CD4-positive, alpha-beta T cell treated with Interleukin-2 at 100 ng/mL for 4 hours (primary cell): Measurements from ENCODE around the gene CEP170B.
"Not testable (repeated sequence)": the region's sequence is repeated elsewhere in the genome, so short reads cannot be mapped to it uniquely, and the experiment has no call there.

Source experiments
- DNase-seq: peaks from one replicate; pipeline ENCODE4 v3.0.0-alpha.2; 2020; ENCODE audit warnings: low spot score

CEP170B gene

DNA sequence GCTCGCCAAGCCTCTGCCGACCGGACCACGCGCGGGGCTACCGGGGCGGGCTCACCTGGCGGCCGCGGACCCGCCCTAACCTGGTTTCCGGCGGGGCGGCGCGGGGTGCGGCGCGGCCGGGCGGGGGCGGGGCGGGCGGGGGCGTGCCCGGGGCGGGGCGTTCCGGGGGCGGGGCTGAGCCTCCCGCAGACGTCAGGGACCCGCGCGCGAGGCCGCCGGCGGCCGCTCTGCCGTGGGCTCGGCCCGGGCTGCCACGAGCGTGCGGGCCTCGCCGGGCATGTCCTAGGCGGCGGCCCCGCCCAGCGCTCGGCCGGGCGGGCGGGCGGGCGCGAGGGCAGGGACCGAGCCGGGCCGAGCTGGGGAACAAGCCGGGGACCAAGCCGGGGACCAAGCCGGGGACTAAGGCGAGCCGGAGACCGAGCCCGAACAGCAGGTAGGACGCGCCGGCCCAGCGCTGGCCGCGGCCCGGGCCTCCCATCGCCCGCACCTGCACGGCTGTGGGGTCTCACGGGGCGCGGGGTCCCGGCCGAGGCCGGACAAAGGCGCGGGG is at the start of gene CEP170B:
Gene CEP170B (plus strand): TSS at position 188 of the 550 bp plus-strand sequence. CDS start 3,183 bp downstream, outside the sequence.
- DNase-seq, result peak; percentile 28

GRCh38 chr14:104816616-104816884 is 48.5 kb upstream of the CEP170B start:
- no peak for DNase-seq

DNA sequence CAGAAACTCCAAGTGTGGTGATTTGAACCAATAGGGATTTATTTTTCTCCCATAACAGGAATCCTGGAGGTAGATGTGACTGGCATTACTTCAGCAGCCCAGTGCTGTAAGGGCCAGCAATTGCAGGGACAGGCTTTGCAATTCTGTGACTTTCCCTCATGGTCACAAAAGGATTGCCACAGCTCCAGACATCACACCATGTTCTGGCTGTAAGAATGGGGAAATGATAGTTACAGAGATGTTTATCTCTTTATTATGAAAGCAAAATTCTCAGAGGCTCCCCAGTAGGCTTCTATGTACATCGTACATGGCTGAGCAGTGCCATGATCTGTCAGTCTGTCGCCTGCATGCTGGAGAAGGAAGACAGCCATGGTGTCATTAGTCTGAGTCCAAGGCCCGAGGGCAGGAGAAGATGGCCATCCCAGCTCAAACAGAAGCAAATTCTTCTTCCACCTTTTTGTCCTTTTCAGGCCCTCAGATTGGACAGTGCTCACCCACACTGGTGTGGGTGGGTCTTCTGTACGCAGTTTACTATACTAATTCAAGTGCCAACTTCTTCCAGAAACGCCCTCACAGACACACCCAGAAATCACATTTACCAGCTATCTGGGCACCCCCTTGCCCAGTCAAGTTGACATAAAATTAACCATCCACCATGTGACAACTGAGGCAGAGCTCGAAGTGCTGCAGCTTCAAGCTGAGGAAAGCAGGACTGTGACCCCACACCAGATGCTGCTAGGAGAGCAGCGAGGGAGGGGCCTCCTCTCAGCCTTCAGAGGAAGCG is 46.9 kb upstream of the CEP170B start:
- no peak for DNase-seq

GRCh38 chr14:104818714-104819161 is 46.3 kb upstream of the CEP170B start:
- no peak for DNase-seq

GRCh38 chr14:104819361-104819781 is 45.7 kb upstream of the CEP170B start:
- no peak for DNase-seq

DNA sequence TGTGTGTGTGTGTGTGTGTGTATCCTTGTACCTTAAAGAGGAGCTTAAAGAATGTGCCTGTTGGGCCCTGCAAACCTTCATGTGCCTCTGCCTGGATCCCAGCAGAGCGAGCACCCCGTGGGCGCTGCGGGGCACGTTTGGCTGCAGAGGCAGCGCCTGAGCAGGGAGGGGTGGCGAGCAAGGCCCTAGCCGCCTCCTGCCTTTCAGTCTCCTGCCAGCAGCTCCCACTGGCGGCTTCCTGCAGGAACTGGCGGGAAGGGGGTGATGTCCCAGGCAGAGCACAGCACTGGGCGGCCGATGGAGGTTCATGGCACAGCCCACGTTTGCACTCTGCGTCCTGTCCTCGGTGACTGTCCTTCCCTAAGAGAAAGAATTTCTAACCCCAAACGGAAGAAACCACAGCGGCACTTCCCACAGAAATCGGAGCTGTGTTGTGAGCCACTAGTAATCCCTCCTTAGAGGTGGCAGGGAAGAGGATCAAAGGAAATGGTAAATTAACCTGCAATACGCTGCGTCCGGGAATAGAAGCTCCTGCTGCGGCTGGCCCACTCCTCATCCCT is 44.3 kb upstream of the CEP170B start:
- DNase-seq, result no peak

DNA sequence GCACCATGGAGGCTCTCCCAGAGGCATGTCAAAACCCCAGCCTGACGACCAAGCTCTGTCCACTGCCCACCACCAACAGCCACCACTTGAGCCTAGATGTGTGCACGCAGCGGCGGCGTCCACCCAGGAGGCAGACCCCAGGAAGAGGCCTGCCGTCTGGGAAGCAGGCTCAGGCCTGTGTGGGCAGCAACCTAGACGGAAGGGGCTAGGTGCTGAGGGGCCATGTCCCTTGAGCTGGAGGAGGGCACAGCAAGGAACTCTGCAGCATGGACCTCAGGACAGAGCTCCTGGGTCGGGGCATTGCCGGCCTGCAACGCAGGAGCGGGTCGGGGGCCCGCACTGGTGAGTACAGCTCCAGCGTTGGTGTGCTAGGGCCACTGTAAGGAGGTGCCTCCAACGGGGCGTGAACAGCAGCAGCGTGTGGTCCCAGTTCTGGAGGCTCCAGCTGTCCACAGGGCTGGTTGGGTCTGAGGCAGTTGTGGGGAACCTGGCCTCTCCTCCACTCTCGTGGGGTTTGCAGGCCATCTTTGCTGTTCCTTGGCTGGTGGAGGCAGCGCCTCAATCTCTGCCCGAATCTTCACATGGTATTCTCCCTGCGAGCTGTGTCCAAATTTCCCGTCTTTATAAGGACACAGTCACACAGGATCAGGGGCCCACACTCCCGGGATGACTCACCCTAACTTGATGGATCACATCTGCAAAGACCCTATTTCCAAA is 43.7 kb upstream of the CEP170B start:
- DNase-seq, result no peak

- DNase-seq, result no peak
Observed at GRCh38 chr14:104821971-104822608, 43.0 kb upstream of the CEP170B start.

GRCh38 chr14:104822821-104823615 is 42.0 kb upstream of the CEP170B start:
- no peak for DNase-seq

DNA sequence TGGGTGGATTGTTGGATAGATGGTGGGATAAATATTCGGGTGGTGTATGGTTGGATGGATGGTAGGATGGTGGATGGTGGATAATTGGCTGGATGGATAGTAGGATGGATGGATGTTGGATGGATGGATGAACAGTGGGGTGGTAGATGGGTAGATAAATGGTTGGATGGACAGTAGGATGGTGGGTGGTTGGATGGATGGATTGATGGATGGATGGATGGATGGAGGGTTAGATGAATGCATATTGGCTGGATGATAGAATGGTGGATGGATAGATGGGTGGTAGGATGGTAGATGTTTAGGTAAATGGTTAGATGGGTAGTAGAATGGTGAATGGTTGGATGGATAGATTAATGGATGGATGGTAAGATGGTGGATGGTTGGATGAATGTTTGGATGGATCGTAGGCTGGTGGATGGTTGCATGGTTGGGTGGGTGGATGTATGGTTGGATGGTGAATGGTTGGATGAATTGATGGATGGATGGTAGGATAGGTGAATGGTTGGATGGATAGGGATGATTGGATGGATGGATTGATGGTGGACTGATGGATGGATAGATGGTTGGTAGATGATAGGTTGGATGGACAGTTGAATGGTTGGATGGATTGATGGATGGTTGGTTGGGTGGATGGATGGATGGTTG is 40.6 kb upstream of the CEP170B start:
- no peak for DNase-seq

- DNase-seq, result peak; percentile 91
Observed at GRCh38 chr14:104826189-104826860, 38.7 kb upstream of the CEP170B start.

DNA sequence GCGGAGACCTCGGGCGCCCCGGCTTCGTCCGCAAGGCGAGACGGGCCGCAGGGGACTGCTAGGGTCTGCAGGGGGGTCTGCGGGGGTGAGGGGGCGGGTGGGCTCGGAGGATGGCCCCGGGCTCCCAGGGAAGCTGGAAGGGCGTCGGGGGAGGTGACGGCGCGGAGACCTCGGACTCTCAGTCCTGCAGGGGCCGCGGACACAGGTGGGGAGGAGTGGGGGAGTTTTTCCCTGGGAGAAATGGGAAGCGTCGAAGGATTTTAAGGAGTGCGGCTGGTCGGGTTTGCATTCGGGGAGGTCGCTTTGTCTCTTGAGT is 38.2 kb upstream of the CEP170B start:
- DNase-seq, result no peak

DNA sequence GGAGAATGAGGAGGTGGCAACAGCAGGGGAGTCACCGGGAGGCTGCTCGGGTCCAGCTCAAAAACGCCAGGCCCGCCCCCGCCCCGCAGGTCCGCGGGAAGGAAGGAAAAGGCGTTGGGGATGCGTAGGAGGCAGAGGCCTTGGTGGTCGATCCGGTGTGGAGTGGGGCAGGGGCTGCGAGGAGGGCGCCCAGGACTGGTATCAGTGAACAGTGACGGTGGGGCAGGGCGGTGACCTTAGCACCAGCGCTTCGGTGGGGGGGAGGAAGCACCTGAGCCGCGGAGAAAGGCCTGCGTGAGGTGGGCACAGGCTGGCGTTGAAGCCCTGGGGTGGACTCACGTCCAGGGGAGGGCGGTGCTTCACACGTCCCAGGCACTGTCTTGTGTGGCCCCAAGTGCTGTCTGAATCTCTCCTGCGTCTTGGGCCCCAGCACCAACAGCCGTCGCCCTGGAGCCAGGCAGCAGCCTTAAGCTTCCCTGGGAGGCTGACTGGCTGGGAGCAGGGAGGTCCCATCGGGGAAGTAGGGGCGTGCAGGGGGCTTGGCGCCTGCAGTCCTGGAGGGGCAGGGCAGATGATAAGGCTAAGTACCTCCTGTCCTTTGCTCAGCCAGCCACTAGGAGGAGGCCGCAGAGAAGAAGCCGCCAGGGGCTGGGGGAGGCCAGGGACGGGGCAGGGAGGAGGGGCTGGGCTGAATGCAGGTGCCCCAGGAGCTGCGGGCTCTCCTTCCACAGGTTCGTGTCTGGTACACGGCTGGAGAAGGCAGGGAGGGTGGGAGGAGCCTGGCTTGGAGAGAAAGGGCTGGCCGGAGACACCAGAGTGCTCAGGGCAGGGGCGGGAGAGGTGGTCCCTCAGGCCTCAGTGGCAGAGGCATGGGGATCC is 37.7 kb upstream of the CEP170B start:
- peak; percentile 57 for DNase-seq

GRCh38 chr14:104830781-104831180 is 34.3 kb upstream of the CEP170B start:
- DNase-seq, result no peak

DNA sequence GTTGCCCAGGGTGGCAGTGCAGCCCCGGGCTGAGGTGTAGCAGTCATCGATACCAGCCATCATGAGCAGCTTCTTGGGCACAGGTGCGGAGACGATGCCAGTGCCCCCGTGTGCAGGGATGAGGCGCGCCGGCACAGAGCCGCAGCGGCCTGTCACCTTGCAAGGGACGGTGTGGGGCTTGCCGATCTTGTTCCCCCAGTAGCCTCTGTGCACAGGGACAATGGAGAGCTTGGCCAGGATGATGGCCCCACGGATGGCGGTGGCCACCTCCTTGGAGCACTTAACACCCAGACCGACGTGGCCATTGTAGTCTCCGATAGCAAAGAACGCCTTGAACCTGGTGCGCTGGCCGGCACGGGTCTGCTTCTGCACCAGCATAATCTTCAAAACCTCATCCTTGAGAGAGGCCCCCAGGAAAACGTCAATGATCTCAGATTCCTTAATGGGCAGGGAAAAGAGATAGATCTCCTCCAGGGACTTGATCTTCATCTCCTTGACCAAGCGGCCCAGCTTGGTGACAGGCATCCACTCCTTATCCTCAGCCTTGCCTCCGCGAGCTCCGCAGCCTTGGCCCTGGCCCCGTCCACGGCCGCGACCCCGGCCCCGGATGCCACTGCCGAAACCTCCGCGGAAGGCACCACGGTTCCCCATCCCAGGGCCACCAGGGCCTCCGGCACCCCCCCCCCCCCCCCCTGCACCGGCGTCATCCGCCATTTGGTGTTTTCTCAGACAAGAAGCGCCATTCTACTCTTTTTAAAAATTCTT is 28.7 kb upstream of the CEP170B start:
- not testable (repeated sequence) for DNase-seq

DNA sequence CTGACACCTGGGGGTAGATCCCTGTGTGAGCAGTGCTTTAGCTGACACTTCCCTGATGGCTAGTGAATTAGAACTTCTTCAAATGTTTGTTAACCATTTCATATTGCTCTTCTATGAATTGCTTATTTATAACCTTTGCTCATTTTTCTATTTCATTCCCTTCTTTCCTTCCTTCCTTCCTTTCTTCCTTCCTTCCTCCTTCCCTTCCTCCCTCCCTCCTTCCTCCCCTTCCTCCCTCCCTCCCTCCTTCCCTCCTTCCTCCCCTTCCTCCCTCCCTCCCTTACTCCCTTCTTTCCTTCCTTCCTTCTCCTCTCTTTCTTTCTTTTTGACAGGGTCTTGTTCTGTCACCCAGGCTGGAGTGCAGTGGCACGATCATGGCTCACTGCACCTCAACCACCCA is 23.3 kb upstream of the CEP170B start:
- DNase-seq, result no peak

DNA sequence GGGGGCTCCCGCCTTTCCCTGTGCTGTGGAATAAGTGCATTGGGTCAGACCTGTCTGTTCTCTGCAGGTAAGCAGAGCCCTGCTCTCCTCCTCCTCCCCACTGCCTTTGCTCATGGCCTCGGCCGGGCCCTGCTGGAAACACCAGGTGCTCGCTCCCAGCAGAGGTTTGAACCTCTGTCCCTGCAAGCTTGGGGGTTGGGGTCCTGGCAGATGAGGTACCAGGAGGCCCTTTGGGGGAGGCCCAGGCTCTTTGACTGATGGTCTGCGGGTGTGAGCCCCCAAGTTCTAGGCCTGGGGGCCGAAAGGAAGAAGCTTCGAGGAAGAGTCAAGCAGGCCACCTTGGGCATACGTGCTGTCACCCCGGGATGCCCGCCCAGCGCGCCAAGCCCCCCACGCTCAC is 22.1 kb upstream of the CEP170B start:
- DNase-seq, result no peak

GRCh38 chr14:104843442-104844305 is 21.4 kb upstream of the CEP170B start:
- DNase-seq, result no peak
